ENCODE results near the gene GCGR. TPM values are rescaled to one million over a fixed set of nuclear protein-coding genes. Genes with fewer than 3 reads are reported as not detected.

GCGR gene
- total and polyA plus RNA-seq, 2 of the 13 experiments (the other 11 are each of a cell fraction or from before 2014, with no cell fraction given), result 0.04 to 0.13 TPM

DNA sequence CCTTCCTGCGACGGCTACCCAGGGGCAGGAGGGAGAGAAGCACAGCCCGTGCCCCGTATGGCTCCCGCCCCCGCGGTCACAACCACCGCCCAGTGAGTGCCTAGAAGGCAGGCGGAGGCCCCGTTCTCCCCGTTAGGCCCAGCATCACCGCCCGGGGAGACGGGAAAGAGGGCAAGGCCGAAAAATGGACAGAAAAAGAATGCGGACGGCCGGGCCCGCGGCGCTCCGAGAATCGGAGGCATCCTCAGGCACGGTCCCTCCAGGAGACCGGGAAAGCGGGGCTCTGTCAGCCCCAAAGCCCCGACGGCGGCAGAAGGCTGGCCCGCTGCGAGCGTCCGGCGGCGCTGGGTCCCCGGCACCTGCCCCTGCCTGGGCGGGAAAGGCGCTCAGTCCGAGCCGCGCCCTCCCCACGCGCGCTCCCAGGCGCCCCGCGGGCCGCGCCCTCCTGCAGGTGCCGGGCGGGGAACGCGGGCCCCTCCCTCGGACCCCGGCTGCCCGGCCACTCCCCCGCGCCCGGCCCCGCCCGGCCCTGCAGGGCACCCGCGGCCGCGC is 28.7 kb downstream of the GCGR start (continued):
- TF ChIP-seq ZNF597 (CRISPR knock-in tag; IDR thresholded peaks at IDR 0.05), result no peak
- no peak for TF ChIP-seq ZBTB20 (CRISPR knock-in tag; IDR thresholded peaks at IDR 0.05; ENCODE audit: borderline replicate concordance, low read depth)
- TF ChIP-seq HNRNPL (IDR thresholded peaks at IDR 0.05; ENCODE audit: low read depth, low read length), result 0 out of 2 replicates have a peak, but pooled peaks have one; percentile 46
- no peak for TF ChIP-seq ARNTL (CRISPR knock-in tag; IDR thresholded peaks at IDR 0.05)
- no peak for TF ChIP-seq NR2F1 (CRISPR knock-in tag; IDR thresholded peaks at IDR 0.05)
- TF ChIP-seq REL (CRISPR knock-in tag; conservative IDR thresholded peaks at IDR 0.05), result no peak
- TF ChIP-seq, protein P1, sequence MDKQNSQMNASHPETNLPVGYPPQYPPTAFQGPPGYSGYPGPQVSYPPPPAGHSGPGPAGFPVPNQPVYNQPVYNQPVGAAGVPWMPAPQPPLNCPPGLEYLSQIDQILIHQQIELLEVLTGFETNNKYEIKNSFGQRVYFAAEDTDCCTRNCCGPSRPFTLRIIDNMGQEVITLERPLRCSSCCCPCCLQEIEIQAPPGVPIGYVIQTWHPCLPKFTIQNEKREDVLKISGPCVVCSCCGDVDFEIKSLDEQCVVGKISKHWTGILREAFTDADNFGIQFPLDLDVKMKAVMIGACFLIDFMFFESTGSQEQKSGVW (CRISPR knock-in tag; IDR thresholded peaks at IDR 0.05; ENCODE audit: borderline replicate concordance), result no peak
- TF ChIP-seq NBN (conservative IDR thresholded peaks at IDR 0.05), result no peak
- TF ChIP-seq PRDM15 (CRISPR knock-in tag; IDR thresholded peaks at IDR 0.05), result no peak
- no peak for TF ChIP-seq LBX2 (CRISPR knock-in tag; IDR thresholded peaks at IDR 0.05; ENCODE audit: borderline replicate concordance)
- TF ChIP-seq NCOA1 (CRISPR knock-in tag; IDR thresholded peaks at IDR 0.05), result 0 out of 2 replicates have a peak, but pooled peaks have one; percentile 31
- no peak; the same call in 1 of the 2 replicates for TF ChIP-seq YEATS2 (CRISPR knock-in tag; IDR thresholded peaks at IDR 0.05; ENCODE audit: borderline replicate concordance)
- no peak for TF ChIP-seq ATF6 (CRISPR knock-in tag; conservative IDR thresholded peaks at IDR 0.05)
- TF ChIP-seq MTF1 (CRISPR knock-in tag; IDR thresholded peaks at IDR 0.05), result no peak
- TF ChIP-seq TP53 (CRISPR knock-in tag; conservative IDR thresholded peaks at IDR 0.05), result 0 out of 2 replicates have a peak, but pooled peaks have one; percentile 37
- TF ChIP-seq ARNT2 (CRISPR knock-in tag; IDR thresholded peaks at IDR 0.05; ENCODE audit: low read depth), result no peak
- TF ChIP-seq BCL3 (CRISPR knock-in tag; IDR thresholded peaks at IDR 0.05), result no peak; the same call in 1 of the 2 replicates
- TF ChIP-seq AGO2 (optimal IDR thresholded peaks at IDR 0.05; ENCODE audit: low read depth, low read length), result no peak
- TF ChIP-seq ZNF337 (CRISPR knock-in tag; IDR thresholded peaks at IDR 0.05; ENCODE audit: borderline replicate concordance, low read depth), result no peak
- no peak for TF ChIP-seq PHF21A (CRISPR knock-in tag; IDR thresholded peaks at IDR 0.05)

All from HepG2 (cell line).